HG03097 (cell line): ENCODE data around the gene HIC1.

Experiments
- ATAC-seq: cut with Tn5 transposase; IDR thresholded peaks from one replicate; pipeline ENCODE4 v1.9.1; 2021; ENCODE audit not compliant: unreplicated experiment, low FRiP score

HIC1 gene

DNA sequence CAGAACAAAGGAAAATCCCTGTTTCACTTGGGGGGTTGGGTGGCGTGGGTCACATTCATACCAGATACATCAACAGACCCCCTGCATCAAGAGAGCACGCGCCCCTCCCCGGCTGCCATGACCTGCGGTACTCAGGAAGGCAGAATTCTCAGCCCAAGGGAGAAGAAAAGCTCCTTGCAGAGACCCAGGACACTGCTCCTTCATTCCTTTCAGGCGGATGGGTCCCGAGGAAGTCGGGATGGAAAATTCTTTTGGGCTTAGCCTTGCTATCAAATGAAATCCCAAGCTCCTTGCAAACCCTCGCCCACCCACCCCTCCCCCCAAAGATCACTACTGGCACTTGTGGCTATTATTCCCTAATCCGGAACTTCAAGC is 40.6 kb downstream of the HIC1 start:
- no peak for ATAC-seq

GRCh38 chr17:2101448-2102257 is 46.8 kb downstream of the HIC1 start:
- ATAC-seq, result no peak

DNA sequence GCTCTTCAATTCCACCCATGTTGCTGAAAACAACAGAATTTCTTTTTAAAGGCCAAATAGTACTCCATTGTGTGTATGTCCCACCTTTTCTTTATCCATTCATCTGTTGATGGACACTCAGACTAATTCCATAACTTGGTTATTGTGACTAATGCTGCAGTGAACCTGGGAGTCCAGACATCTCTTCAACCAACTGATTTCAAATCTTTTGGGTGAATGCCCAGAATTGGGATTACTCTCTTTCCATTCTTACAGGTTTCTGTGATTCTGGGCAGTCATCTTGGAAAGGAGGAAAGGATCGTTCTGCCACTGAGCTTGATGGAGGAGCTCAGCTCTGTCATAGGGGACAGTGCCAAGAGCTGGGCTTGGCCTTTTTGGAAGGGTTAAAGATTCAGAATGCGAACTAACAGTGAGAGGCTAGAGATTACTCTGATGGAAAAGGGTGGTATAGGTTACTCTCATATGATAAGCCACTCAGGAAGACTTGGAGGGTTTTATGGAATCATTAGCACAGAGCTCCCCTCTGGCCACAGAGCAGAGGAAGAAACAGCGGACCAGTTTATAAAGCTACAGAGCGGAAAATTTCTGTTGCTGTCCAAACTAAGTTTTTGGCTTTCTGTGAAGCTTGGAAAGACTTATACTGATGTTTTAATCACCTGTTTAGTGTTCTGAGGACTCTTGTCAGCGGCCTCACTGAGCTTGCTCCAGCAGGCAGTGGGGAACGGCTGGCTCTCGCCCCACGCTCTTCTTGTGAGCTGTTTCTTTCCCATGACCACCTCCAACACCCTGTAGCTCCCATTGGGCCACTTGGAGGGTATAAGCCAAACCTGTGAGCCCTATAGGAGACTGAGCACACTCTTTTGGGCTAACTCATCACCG is 48.3 kb downstream of the HIC1 start:
- no peak for ATAC-seq

GRCh38 chr17:2105663-2106062 is 50.8 kb downstream of the HIC1 start:
- no peak for ATAC-seq

- no peak for ATAC-seq
These were observed 51.5 kb downstream of the HIC1 start for GRCh38 chr17:2106308-2106955.

- ATAC-seq, result no peak
These were observed 52.1 kb downstream of the HIC1 start for GRCh38 chr17:2107050-2107449.

DNA sequence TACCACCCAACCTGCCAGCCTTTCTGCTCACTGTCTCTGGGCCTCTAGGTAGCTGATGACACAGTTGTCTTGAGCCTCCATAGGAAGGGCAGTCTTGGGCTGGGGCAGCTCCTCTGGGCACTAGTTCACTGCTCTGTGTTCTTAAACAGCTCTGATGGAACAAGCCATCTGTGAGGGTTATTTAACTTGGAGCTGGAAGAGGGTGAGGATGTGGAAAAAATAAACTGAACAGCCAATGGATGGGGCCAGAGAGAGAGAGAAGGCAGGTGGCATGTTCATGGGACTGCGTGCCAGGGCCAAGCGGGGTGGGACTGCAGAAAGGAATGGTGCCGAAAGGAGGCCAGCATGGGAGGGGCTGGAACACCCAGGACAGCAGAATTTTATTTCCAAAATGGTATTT is 52.6 kb downstream of the HIC1 start:
- no peak for ATAC-seq

DNA sequence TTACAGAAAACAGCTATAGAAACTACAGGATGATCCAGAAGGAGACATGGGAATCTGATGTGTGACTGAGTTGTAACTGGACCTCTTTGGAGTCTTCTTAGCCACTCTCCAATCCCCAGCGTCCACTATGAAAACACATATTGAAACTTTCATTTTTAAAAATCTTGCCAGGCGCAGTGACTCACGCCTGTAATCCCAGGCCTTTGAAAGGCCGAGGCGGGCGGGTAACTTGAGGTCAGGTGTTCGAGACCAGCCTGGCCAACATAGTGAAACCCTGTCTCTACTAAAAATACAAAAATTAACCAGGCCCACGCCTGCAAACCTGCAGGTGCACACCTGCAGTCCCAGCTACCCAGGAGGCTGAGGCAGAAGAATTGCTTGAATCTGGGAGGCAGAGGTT is 53.3 kb downstream of the HIC1 start:
- no peak for ATAC-seq

DNA sequence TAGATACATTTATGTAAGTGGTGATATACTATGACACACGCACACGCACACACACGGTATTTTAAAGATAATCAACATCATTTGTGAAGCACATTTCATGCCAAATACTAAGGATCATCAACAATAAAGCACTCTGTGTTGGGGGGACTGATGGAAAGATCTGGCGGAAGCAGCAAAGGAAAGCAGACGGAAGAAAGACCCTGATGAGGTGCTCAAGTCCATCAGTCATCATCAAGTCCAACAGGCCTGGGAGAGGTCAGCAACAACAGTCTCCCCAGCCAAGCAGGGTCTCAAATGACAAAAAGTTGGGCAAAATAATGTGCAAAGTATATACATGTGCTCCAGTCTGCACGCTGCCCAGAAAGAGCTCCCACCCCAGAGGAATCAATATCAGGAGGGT is 55.5 kb downstream of the HIC1 start:
- no peak for ATAC-seq

DNA sequence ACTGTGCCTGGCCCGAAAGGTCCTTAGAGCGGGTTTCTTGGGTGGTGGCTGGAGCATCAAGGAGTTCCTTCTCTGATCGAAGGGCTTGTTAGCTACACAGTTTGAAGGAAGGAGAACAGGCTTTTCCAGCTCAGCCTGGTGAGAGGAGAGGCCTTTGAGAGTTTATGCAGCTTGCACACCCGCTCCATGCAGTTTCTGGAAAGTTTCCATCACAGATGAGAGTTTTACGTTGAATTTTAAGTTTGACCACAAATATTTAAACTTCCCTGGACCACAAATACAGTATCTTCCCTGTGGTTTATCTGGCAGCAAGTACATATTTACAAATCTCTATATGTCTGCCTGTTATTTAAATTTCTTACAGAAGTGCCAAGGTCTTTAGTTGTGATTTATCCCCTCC is 56.8 kb downstream of the HIC1 start:
- no peak for ATAC-seq
